Trophoblast cell (in vitro differentiated cells and primary cell): ENCODE results near the gene RPTOR.

Experiments
- DNase-seq, 2 donors: peaks; one replicate each; pipeline ENCODE4 v3.0.0-alpha.2; 2016
- H2AFZ ChIP-seq: 2 replicates; pipeline ENCODE4 v1.6.1; 2013; ENCODE audit warnings: low read length, moderate library complexity, mild to moderate bottlenecking; ENCODE audit not compliant: insufficient read depth, poor library complexity
- H2AK5ac ChIP-seq: 2 replicates; pipeline ENCODE4 v1.6.1; 2013; ENCODE audit warnings: mild to moderate bottlenecking, low read length
- H2BK120ac ChIP-seq: 2 replicates; pipeline ENCODE4 v1.6.1; 2013; ENCODE audit warnings: low read length, mild to moderate bottlenecking, moderate library complexity; ENCODE audit not compliant: insufficient read depth, poor library complexity
- H2BK12ac ChIP-seq: 2 replicates; pipeline ENCODE4 v1.6.1; 2013; ENCODE audit warnings: mild to moderate bottlenecking, low read length, moderate library complexity
- H2BK5ac ChIP-seq: 2 replicates; pipeline ENCODE4 v1.6.1; 2013; ENCODE audit warnings: low read length, low read depth, moderate library complexity, mild to moderate bottlenecking; ENCODE audit not compliant: poor library complexity
- H3K14ac ChIP-seq: 2 replicates; pipeline ENCODE4 v1.6.1; 2013; ENCODE audit warnings: mild to moderate bottlenecking, low read length
- H3K18ac ChIP-seq: 2 replicates; pipeline ENCODE4 v1.6.1; 2013; ENCODE audit warnings: mild to moderate bottlenecking, low read length
- H3K23ac ChIP-seq: 2 replicates; pipeline ENCODE4 v1.6.1; 2013; ENCODE audit warnings: low read length
- H3K27ac ChIP-seq: 2 replicates; pipeline ENCODE4 v1.5.1; 2013; ENCODE audit warnings: low read depth, mild to moderate bottlenecking, inconsistent platforms, low read length, moderate library complexity
- H3K27me3 ChIP-seq: 2 replicates; pipeline ENCODE4 v1.6.1; 2013; ENCODE audit warnings: inconsistent platforms, mild to moderate bottlenecking, low read length, moderate library complexity; ENCODE audit not compliant: insufficient read depth
- H3K36me3 ChIP-seq, 2 experiments: 1 replicate in 1 of 2; 2 replicates in 1 of 2; pipeline ENCODE4 v1.6.1; 2013; ENCODE audit warnings: low read length in 2 of 2, mild to moderate bottlenecking in 2 of 2, moderate library complexity in 1 of 2; ENCODE audit not compliant: insufficient read depth in 2 of 2, control insufficient read depth in 1 of 2
- H3K4ac ChIP-seq: 2 replicates; pipeline ENCODE4 v1.6.1; 2013; ENCODE audit warnings: low read depth, mild to moderate bottlenecking, low read length, moderate library complexity
- H3K4me1 ChIP-seq, 2 experiments: 1 replicate in 1 of 2; 2 replicates in 1 of 2; pipeline ENCODE4 v1.6.1; 2013; ENCODE audit warnings: low read length in 2 of 2, mild to moderate bottlenecking in 2 of 2, moderate library complexity in 1 of 2; ENCODE audit not compliant: insufficient read depth in 2 of 2, control insufficient read depth in 1 of 2
- H3K4me2 ChIP-seq: 2 replicates; pipeline ENCODE4 v1.6.1; 2013; ENCODE audit warnings: inconsistent platforms, mild to moderate bottlenecking, low read length, moderate library complexity
- H3K4me3 ChIP-seq: 2 replicates; pipeline ENCODE4 v1.5.1; 2013; ENCODE audit warnings: mild to moderate bottlenecking, low read depth, low read length, inconsistent platforms
- H3K79me1 ChIP-seq: one replicate; pipeline ENCODE4 v1.6.1; 2013; ENCODE audit warnings: low read length
- H3K79me2 ChIP-seq: 2 replicates; pipeline ENCODE4 v1.6.1; 2013; ENCODE audit warnings: low read length, mild to moderate bottlenecking; ENCODE audit not compliant: control insufficient read depth, insufficient read depth, poor library complexity
- H3K9ac ChIP-seq: 2 replicates; pipeline ENCODE4 v1.6.1; 2013; ENCODE audit warnings: mild to moderate bottlenecking, low read length
- H3K9me3 ChIP-seq: 2 replicates; pipeline ENCODE4 v1.6.1; 2013; ENCODE audit warnings: low read depth, mild to moderate bottlenecking, control low read depth, inconsistent platforms, low read length; ENCODE audit not compliant: insufficient read depth
- H4K12ac ChIP-seq: 2 replicates; pipeline ENCODE4 v1.6.1; 2013; ENCODE audit warnings: low read depth, mild to moderate bottlenecking, low read length, moderate library complexity
- H4K8ac ChIP-seq: 2 replicates; pipeline ENCODE4 v1.6.1; 2013; ENCODE audit warnings: low read depth, mild to moderate bottlenecking, low read length, moderate library complexity
- H4K91ac ChIP-seq: one replicate; pipeline ENCODE4 v1.6.1; 2013; ENCODE audit warnings: low read depth, mild to moderate bottlenecking, low read length, moderate library complexity
- WGBS: extraction: QIAGEN DNeasy Blood & Tissue Kit; methylation state at CpG from one replicate; pipeline ENCODE4 v1.1.7; 2013; ENCODE audit warnings: missing lambda C conversion rate; ENCODE audit not compliant: insufficient read length, insufficient coverage; ENCODE audit errors: extremely low coverage; 5-methylcytosine and 5-hydroxymethylcytosine counted together

RPTOR gene

GRCh38 chr17:80691784-80692183, 147.1 kb downstream of the RPTOR start:
- H3K4me1 ChIP-seq = peaks cover 4 to 9% of the 10 kb centered on the region in 2 experiments
- WGBS = no CpG with 5 or more reads among the region's 10 CpGs

GRCh38 chr17:80692931-80693467, 148.4 kb downstream of the RPTOR start:
- H3K36me3 ChIP-seq = no peaks in the 10 kb centered on the region
- no peak overlapping the region for H4K12ac ChIP-seq
- H2BK12ac ChIP-seq = no peak overlapping the region
- no peaks in the 10 kb centered on the region for H3K9me3 ChIP-seq
- no peak overlapping the region for H3K14ac ChIP-seq
- H3K23ac ChIP-seq = no peak overlapping the region
- peak overlapping the region; percentile 29 for H3K18ac ChIP-seq
- WGBS = no CpG with 5 or more reads among the region's 13 CpGs
- H3K79me2 ChIP-seq = no peaks in the 10 kb centered on the region
- peaks cover 5% of the 10 kb centered on the region for H3K79me1 ChIP-seq
- no peak overlapping the region for H3K27ac ChIP-seq
- H3K9ac ChIP-seq = no peak overlapping the region
- no peak overlapping the region for H2AK5ac ChIP-seq
- no peak overlapping the region for H3K4me3 ChIP-seq
- H3K4me2 ChIP-seq = no peak overlapping the region
- no peak for DNase-seq
- no peak overlapping the region for H4K91ac ChIP-seq
- no peak overlapping the region for H3K4ac ChIP-seq
- H2BK5ac ChIP-seq = no peak overlapping the region
- H4K8ac ChIP-seq = no peak overlapping the region
- H2AFZ ChIP-seq = no peak overlapping the region
- H3K27me3 ChIP-seq = no peaks in the 10 kb centered on the region
- H2BK120ac ChIP-seq = no peak overlapping the region
- peaks cover 4 to 9% of the 10 kb centered on the region in 2 experiments for H3K4me1 ChIP-seq

More at GRCh38 chr17:80691784-80692183, 147.1 kb downstream of the RPTOR start:
- Histone ChIP-seq H2BK12ac (no peak overlapping the region), H3K79me1 (peaks cover 5% of the 10 kb centered on the region), H2BK120ac (no peak overlapping the region), H4K91ac (no peak overlapping the region), H3K79me2 (no peaks in the 10 kb centered on the region), H3K4ac (no peak overlapping the region), H3K9ac (no peak overlapping the region), H3K4me3 (no peak overlapping the region), H3K27me3 (no peaks in the 10 kb centered on the region), H4K8ac (no peak overlapping the region), H3K23ac (no peak overlapping the region), H3K14ac (no peak overlapping the region), H2AK5ac (no peak overlapping the region), H3K18ac (no peak overlapping the region), H3K27ac (no peak overlapping the region), H2BK5ac (no peak overlapping the region), H3K4me2 (no peak overlapping the region), H2AFZ (no peak overlapping the region), H4K12ac (no peak overlapping the region), H3K36me3 (no peaks in the 10 kb centered on the region), H3K9me3 (no peaks in the 10 kb centered on the region)
- no peak for DNase-seq

- peak overlapping the region; percentile 42 for H3K18ac ChIP-seq
- no peak overlapping the region for H2BK5ac ChIP-seq
- DNase-seq = no peak
- H2BK120ac ChIP-seq = no peak overlapping the region
- no peaks in the 10 kb centered on the region for H3K9me3 ChIP-seq
- peak overlapping the region; percentile 45 for H4K91ac ChIP-seq
- H3K9ac ChIP-seq = no peak overlapping the region
- no CpG with 5 or more reads among the region's 12 CpGs for WGBS
- H3K4me3 ChIP-seq = no peak overlapping the region
- H3K4me2 ChIP-seq = no peak overlapping the region
- peak overlapping the region; percentile 19 for H3K14ac ChIP-seq
- H3K36me3 ChIP-seq = no peaks in the 10 kb centered on the region
- no peak overlapping the region for H2BK12ac ChIP-seq
- no peaks in the 10 kb centered on the region for H3K79me2 ChIP-seq
- no peak overlapping the region for H3K4ac ChIP-seq
- peaks cover 5% of the 10 kb centered on the region for H3K79me1 ChIP-seq
- H3K27me3 ChIP-seq = no peaks in the 10 kb centered on the region
- no peak overlapping the region for H4K8ac ChIP-seq
- H2AFZ ChIP-seq = no peak overlapping the region
- no peak overlapping the region for H3K27ac ChIP-seq
- H3K23ac ChIP-seq = no peak overlapping the region
- no peak overlapping the region for H4K12ac ChIP-seq
- no peak overlapping the region for H2AK5ac ChIP-seq
- H3K4me1 ChIP-seq = peaks cover 4 to 9% of the 10 kb centered on the region in 2 experiments
These were observed 148.9 kb downstream of the RPTOR start for GRCh38 chr17:80693511-80693910.

GRCh38 chr17:80694085-80694991, 149.7 kb downstream of the RPTOR start:
- Histone ChIP-seq H3K27me3 (no peaks in the 10 kb centered on the region), H3K9ac (no peak overlapping the region), H3K4me2 (no peak overlapping the region), H3K9me3 (no peaks in the 10 kb centered on the region), H2AK5ac (peak overlapping the region; percentile 25), H4K12ac (peak overlapping the region; percentile 49), H2BK120ac (peak overlapping the region; percentile 60), H3K79me2 (no peaks in the 10 kb centered on the region), H3K36me3 (no peaks in the 10 kb centered on the region), H3K18ac (peak overlapping the region; percentile 53), H2AFZ (no peak overlapping the region), H3K14ac (peak overlapping the region; percentile 18), H3K4me1 (peaks cover 4 to 9% of the 10 kb centered on the region in 2 experiments), H4K91ac (peak overlapping the region; percentile 72), H3K4ac (peak overlapping the region; percentile 5), H3K4me3 (no peak overlapping the region), H3K79me1 (peaks cover 5% of the 10 kb centered on the region), H2BK5ac (peak overlapping the region; percentile 32), H3K27ac (no peak overlapping the region), H3K23ac (no peak overlapping the region), H2BK12ac (peak overlapping the region; percentile 15), H4K8ac (peak overlapping the region; percentile 11)
- DNase-seq = no peak
- no CpG with 5 or more reads among the region's 28 CpGs for WGBS
